NCI-H460 (cell line): ENCODE data around the gene CCDC126. TPM values are rescaled to one million over a fixed set of nuclear protein-coding genes. Genes with fewer than 3 reads are reported as not detected.

ENCODE experiments used
- small RNA-seq, 2 experiments: library from RNA; depleted of rRNA; stranded (forward); fragments of <200 nt; gene quantifications; one replicate each; pipeline ENCODE3, GENCODE V24; 2014
- total RNA-seq: library from RNA; depleted of rRNA; stranded (reverse); fragments of >200 nt; shearing (Covaris generic); gene quantifications from 2 replicates; pipeline ENCODE4 v1.2.3, GENCODE V29; 2014; rRNA removed

The CCDC126 gene
- total RNA-seq, 1 experiment from 2014 or later: 12.3 TPM

Small RNAs within 50 kb of the gene (small RNA-seq; reads per million reads assigned to genes)
- gene AC006026.2: 0 reads per million in 2 experiments

Other genes starting within 250 kb of the CCDC126 start
- 78.9 and 85.4 TPM in 2 replicates for gene IGF2BP3, start 126.9 kb upstream of the CCDC126 start, total RNA-seq
- 18.8 and 23.1 TPM in 2 replicates for gene TRA2A, start 65.4 kb upstream of the CCDC126 start, total RNA-seq
- gene FAM221A, start 82.8 kb downstream of the CCDC126 start, total RNA-seq: 1.4 and 3.3 TPM in 2 replicates
- 3.1 and 3.7 TPM in 2 replicates for gene STK31, start 112.8 kb downstream of the CCDC126 start, total RNA-seq